Left renal pelvis (tissue), 4 donors: ENCODE results near the gene DNMT3A. TPM values are rescaled to one million over a fixed set of nuclear protein-coding genes. Genes with fewer than 3 reads are reported as not detected.
"Not testable (repeated sequence)": the region's sequence is repeated elsewhere in the genome, so short reads cannot be mapped to it uniquely, and the experiment has no call there.

Source experiments
- DNase-seq, 4 donors: peaks; one replicate each; pipeline ENCODE4 v3.0.0-alpha.2; 2013; ENCODE audit warnings: low read depth in 4 of 4, low spot score in 3 of 4
- polyA plus RNA-seq, 4 donors: library from polyadenylated mRNA; unstranded; fragments of 120-200 nt; gene quantifications; one replicate each; pipeline ENCODE4 v1.2.1, GENCODE V29; 2013; ENCODE audit not compliant: insufficient read length in 4 of 4

DNMT3A gene
- polyA plus RNA-seq, 4 donors: 61.3 to 96.8 (median 75.7) TPM

DNA sequence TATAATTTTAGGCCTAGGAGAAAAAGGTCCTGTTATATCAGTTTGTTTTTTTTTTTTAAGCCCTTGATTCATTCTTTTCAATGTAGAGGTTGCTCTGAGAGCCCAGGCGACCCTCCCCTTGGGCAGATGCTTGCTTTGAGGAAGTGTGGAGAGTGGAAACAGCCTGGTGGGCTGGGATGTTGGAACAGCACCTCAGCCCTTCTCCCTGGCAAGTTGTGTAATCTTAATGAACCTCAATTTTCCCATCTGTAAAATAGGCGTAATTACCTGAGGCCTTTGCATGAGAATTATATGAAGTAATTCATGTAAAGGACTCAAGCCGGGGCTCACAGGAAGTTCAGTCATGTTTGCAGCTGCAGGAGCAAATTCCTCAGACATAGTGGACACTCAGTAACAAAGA lies 123.6 kb downstream of the DNMT3A start:
- DNase-seq: no peak

DNA sequence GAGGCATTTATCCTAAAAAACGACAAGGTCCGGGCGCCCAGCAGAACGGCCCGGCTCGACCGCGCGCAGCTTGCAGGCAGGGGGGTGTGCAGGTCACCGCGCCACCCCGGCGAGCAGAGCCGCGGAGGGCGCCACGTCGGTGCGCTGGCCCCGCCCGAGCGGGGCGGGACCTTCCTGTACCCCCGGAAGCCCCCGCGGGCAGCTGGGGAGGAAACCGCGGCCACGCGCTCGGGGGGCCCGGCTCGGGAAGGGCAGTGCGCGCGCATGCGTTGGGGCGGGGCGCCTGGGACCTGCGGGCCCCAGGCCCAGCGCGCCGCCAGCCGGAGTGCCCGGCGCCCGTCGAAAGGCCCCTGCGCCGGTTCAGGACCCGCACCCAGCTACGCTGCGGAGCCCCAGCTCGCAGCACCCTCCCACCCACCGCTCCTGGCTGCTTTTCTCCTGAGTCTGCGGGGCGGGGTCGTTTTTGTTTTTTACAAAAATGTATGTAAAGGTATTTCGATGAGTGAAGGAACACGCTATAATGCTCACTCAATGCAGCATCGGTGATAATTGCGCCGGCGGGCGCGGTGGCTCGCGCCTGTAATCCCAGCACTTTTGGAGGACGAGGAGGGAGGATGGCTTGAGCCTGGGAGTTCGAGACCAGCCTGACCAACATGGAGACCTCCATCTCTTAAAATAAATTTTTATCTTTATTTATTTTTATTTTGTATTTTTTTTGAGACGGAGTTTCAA lies 125.6 kb downstream of the DNMT3A start:
- DNase-seq: peak in 1 of 4 donors; percentile 53

DNA sequence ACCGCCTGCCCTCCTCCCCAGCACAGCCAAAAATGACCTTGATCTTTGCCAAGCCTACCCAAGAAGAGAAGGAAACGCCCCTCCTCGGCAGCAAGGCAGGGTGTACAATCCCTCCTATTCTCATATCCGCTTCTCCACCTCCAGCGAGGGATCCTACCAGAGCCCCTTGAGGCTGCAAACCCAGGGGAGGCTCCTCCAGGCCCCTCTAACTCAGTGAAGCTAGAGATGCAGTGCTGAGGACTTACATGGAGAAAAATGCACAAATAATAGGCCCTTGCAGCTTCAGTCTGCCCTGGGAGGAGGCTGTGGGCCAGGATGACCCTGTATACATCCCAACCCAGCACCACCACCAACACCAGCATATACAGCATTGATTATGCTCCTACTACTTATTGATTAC lies 126.5 kb downstream of the DNMT3A start:
- DNase-seq: no peak

DNA sequence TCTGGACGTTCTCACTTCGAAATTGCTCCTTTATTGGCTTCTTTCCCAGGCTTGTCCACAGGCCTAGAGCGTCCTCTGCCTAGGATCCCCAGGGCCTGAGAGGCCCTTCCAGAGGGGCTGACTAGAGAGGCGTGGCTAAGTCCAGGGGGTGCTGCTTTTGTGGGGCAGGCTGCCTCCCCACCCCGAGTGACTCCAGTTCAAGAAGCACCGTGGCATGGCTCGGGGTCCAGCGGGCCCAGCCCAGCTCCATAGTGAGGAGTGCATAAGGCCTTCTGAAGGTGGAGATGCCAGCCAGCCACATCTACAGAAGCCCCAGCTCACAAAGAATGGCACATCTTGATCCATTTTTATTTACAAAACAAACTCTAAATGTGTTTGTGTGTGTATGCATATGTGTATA lies 128.5 kb downstream of the DNMT3A start:
- no peak for DNase-seq

DNA sequence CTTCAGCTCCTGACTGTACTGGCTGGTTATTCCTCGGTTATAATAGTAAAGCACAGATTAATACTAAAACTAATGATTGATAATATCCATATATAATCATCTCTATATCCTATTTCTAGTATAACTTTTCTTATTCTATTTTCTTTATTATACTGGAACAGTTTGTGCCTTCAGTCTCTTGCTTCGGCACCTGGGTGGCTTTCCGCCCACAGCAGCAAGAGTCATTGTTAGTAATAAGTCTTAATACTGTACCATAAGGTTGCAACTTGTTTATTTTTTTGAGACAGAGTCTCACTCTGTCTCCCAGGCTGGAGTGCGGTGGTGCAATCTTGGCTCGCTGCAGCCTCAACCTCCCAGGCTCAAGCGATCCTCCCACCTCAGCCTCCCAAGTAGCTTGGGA lies 130.8 kb downstream of the DNMT3A start:
- DNase-seq: not testable (repeated sequence)

DNA sequence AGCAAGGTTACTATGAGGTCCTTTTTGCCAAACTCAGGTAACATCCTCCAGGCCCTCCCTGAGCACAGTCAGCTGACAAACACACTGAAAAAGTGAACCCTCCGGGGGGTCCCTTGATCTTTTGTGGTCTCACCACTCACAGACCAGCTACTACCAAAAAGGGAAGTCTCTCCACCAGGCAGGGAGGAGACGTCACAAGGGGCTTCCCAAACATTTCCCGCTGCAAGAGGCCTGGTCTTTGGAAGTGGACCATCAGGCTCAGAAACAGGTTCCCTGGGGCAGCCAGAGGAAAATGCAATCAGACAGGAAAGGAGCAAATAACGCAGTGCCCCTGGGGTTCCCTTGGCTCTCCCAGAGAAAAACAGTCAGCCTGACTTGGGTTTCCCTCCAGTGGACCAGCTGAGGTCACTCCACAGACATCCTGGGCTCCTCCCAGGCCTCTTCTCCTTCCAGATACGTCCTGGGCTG lies 134.6 kb downstream of the DNMT3A start:
- no peak for DNase-seq

DNA sequence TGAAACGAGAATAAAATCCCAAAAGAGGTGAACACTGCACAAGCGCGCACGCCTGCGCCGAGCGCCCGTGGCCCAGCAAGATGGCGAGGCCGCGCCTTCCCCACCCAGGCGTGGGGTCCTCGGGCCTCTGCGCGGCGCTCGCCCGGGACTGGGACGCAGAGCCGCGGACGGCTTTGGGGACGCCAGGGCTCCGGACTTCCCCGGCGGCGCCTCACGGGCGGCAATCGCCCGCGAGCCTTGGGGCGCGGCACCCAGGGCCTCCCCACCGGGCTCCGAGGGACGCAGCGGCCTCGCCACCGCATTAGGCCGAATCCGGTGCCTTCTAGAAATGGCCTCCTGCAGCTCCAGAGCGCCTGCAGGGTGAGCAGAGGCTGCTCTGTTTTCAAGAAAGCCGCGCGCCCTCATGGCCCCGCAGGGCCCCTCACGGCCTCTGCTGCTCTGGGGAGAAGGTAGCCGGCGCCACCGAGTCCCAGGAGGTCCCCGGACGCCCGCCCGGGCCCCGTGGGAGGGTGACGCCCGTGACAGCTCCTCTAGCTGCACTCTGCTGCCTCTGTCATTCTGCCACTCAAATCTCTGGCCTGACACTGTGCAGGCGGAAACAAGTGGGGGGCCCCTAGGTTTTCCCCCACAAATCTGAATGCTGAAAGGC lies 137.4 kb downstream of the DNMT3A start:
- DNase-seq: no peak

DNA sequence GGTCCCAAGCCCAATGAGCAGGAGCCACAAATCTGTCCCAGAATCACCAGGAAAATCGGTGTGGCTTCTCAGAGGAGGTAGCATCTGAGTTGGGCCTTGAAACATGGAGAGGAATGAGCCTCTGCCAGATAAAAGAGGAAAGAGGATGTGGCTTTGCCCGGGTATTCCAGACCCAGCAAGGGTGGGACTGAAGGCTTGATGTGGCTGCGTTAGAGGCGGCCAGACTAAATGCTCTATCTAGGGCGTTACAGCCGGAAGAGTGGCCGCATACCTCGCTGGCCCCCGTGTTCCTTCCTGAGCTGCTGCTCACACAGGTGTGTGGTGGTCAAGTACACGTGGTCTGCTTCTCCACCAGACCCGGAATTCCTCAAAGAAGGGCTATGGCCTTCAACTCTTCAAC lies 139.4 kb downstream of the DNMT3A start:
- no peak for DNase-seq

DNA sequence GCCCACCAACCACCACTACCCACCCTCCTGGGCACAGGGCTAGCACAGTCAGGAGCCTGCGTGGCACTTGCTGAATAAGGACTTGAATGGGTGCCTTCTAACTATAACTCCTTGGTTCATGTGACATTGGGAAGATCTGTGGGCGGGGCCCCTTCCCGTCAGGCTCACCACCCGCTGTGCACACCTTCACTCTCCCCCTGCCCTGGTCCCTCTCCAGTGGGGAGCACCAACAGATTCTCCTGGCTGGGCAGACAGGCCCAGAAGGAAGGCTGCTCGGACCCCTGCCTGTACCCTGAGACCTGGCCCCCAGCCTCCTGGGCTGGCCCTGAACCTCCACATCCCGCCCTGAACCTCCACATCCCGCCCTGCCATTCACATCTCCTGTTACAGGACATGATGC lies 139.9 kb downstream of the DNMT3A start:
- DNase-seq: no peak

DNA sequence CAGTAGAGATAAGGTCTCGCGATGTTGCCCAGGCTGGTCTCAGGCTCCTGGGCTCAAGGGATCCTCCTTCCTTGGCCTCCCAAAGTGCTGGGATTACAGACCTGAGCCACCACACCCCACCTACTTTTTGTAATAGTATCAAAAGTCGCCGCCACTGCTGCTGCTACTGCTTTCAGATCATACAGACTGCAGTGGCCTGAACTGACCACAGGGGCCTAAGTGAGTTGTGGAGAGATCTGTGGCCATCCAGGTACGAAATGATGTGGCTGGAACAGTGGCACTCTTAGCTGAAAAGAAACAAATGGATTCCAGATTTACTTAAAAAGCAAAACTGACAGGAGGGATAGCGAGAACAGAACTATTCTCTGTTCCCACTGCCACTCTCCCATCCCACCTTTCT lies 140.5 kb downstream of the DNMT3A start:
- DNase-seq: no peak

DNA sequence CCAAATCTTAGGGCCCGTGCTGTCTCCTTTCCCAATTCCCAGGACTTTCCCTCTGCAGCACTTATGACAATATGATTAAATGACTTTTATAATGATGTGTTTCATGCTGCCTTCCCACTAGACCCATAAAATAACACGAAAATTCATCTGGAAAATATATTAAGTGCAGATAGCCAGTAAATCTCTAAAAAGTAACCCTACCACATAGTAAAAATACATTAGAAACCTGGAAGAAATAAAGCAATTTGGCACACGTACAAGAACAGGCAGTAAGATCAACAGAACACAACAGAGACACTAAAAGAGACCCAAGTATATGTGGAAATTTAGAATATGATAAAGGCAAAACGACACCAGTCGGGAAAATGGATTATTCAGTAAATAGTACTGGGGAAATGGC lies 143.1 kb downstream of the DNMT3A start:
- DNase-seq: no peak

DNA sequence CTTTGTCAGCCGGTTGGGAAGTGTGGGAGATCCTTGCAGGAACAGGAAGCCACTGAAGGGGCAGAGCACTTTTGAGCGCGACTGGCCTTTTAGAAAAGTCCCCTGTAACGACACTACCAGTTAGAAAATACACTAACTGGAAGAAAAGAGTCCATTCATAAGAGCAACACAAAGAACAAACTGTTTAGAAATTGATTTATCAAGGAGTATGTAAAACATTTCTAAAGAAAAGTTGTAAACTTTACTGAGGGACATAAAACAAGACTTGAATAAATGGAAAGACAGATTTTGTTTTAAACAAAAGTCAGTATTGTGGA lies 143.6 kb downstream of the DNMT3A start:
- no peak for DNase-seq

DNA sequence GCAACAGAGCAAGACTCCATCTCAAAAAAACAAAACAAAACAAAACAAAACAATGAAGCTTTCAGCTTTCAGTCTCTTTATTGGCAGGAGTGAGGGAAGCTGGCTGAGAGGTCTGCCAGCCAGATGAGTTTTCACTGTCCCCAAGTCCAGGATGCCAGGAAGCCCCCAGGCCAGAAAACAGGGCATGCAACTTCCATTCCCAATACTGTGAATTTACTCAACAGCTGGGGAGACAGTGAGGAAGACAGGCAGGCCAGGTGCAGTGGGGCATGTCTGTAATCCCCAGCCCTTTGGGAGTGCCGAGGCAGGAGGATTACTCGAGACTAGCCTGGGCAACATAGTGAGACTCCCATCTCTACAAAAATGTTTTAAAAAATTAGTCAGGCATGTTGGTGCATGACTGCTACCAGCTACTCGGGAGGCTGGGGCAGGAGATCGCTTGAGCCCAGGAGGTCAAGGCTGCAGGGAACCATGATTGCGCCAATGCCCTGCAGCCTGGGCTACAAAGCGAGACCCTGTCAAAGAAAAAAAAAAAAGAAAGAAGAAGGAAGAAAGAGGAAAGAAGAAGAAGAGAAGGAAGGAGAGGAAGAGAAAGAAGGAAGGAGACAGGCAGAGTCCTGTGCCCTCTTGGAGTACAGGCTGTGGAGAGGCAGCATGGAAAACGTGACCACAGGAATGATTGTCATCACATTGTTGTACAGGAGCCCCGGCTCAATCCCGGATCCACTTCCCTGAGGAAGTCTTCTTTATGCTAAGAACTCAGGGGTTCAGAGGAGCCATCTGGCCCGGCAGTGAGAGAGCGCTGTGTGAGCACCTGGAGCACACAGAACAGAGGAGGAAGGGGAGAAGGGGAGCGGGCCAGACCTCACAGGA lies 144.2 kb downstream of the DNMT3A start:
- no peak for DNase-seq

DNA sequence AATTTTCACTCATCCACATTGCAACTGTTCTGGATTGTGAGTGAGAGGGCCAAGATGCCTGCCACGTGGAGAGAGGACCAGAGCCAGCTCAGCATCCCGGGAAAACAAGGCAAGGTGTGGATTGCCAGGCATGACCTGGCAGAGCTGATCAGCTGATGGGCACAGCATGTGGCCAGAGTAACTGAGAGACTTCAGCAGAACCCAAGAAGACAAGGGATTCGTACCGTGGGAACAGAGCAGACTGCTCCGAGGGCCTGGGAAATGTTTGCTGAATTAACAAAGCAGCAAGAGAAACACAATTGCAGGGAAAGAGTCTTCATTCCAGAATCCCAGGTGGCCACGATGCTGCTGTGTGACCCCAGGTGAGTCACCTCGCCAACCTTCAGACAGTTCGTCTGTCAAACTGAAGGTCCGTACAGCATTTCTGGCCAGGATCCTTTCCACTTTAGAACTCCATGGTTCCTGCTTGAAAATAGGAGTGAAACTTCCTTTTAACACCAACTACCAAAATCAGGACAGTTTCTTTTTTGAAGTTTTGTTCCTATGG lies 147.1 kb downstream of the DNMT3A start:
- DNase-seq: no peak

DNA sequence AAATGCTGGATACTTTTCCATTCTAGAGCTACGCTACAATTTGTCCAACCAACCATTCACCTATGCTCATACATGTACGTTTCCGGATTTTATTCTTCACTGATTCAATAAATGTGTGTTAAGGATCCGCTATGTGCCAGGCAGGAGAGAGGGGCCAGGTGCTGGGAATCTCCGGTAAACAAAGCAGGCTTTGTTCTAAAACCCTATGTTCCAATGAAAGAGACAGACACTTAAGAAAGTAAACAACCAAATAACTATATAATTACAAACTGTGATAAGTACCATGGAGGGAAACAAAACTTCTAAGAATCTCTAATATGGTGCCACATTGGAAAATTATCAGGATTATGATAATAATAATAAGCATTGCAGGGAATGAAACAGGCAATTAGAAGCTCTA lies 151.2 kb downstream of the DNMT3A start:
- no peak for DNase-seq

DNA sequence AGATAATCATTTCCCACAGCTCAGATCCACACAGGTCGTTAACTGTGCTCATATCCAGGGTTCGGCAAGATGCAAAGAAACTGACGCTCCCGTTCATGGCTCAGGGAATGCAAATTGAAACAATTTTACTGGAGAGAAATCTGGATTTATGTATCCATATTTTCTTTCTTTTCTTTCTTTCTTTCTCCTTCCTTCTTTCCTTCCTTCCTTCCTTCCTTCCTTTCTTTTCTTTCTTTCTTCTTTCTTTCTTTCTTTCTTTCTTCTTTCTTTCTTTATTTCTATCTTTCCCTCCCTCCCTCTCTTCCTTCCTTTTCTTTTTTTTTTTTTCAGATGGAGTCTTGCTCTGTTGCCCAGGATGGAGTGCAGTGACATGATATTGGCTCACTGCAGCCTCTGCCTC lies 153.3 kb downstream of the DNMT3A start:
- no peak for DNase-seq

DNA sequence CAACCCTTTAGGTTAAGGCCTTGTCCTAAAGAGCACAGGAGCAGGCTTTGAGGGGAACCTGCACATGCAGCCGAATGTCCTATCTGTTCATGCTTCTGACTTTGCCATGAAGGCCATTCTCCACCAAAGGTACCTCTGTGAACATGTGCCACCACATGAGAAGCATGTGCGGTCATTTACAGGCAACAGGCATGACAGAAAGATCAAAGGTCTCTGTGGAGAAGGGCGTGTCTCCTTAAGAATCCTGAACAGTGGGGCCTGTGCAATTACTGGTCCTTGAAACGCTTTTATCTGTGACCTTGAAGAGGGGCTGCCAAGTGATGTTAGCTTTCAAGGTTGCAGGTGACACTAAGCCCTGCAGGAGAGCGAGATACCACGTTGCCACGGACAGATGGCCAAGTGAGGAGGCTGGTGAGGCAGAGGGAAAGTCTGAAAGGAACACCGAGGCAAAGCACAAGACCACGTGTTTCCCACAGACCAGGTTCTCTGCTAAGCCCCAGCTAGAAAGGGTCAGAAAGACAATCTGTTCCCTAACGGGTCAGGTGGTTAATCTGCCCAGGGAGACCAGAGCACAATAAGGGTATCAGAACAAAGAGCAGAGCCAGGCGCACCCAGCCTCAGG lies 153.9 kb downstream of the DNMT3A start:
- DNase-seq: no peak

DNA sequence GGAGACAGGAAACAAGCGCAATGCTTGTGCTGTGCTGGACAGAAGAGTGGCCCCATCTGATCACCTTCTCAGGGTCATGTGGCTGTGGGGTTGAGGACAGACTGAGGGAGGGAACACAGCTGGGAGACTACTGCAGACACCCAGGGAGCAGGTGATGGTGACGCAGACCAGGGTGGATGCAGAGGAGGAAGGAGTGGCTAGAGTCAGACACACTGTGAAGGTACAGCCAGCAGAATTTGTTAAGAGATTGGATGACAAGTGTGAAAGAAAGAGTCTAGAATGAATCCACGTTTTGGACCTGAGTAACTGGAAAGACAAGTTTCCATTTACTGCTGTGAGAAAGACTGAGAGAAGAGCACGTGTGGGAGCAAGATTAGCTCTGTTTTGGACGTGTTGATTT lies 157.5 kb downstream of the DNMT3A start:
- DNase-seq: no peak

DNA sequence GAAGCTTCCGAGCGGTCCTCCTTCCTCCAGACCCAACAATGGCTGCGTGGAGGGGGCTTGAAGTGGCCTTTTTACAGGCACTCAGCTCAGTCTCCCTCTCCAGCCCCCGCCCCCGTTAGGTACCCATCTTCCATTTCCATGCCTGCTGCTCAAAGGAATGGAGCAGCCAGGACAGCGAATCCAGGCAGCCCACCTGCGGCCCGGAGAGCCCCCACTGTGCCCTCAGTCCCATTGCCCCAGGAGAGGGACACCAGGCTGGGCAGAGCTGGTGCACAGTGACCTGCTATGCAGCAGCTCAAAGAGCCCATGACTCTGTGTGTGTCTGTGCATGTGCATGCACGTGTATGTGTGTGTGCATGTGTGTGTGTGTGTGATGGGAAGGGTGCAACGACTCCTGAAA lies 162.7 kb downstream of the DNMT3A start:
- no peak for DNase-seq
